GM23248 (cell line): ENCODE measurements around the gene HMGCL.

Source experiments
- EZH2 ChIP-seq: fragments of 200-600 bp; sonication (generic); IDR thresholded peaks from 2 replicates; pipeline ENCODE4 v1.6.1; 2018; ENCODE audit warnings: antibody characterized with exemption, mild to moderate bottlenecking; ENCODE audit not compliant: insufficient read depth, poor library complexity, severe bottlenecking
- EZH2phosphoT487 ChIP-seq: fragments of 200-600 bp; sonication (generic); IDR thresholded peaks from 2 replicates; pipeline ENCODE4 v1.6.1; 2018; ENCODE audit warnings: antibody characterized with exemption, moderate library complexity, mild to moderate bottlenecking, low read depth; ENCODE audit not compliant: insufficient read depth

DNA sequence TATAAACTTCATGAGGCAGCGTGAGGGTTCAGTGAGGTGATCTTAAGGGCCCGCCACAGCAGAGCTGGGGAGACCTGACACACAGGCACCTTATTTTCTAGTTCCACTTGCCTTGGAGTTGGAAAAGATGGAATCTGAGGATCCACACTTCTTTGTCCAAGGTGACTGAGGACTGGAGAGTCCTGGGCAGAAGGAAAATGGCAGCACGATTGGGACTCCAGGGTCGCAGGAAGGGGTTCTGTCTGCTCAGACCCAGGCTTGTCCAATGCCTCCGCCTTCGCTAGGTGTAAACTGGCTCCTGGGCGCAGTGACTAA, 26.0 kb downstream of the HMGCL start:
- TF ChIP-seq EZH2 (no peak), EZH2phosphoT487 (no peak)
